RCC 7860 (cell line): ENCODE results near the gene TBC1D21.
A peak's percentile ranks its signal among the peaks of the same experiment; 100 is the strongest.

ENCODE experiments used
- DNase-seq: peaks from one replicate; pipeline ENCODE4 v3.0.0-alpha.2; 2015; ENCODE audit warnings: low spot score
- FAIRE-seq: peaks from 2 replicates; lab custom pipeline; 2012; peaks lifted over from hg19 to GRCh38; lab: Jason Lieb, UNC

Gene TBC1D21

DNA sequence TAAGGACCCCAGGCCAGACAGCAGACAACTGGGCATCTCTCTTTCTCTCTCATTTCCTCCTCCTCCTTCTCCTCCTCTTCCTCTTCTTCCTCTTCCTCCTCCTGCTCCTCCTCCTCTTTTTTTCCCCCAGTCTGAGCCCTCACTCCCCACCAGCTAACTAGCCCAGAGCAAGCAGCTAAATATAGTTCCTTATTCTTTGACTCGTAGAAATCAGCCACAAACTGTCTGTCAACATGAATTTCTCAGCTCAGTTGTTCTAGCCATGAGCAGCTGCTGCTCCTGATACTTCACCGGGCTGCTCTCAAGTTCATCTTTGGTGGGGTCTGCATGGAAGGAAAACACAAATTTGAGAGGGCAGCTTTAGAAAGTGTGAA is 33.7 kb downstream of the TBC1D21 start:
- no peak for DNase-seq
- no peak for FAIRE-seq

- DNase-seq: peak; percentile 35
- no peak for FAIRE-seq
These were observed 34.9 kb downstream of the TBC1D21 start for GRCh38 chr15:73908030-73908821.

DNA sequence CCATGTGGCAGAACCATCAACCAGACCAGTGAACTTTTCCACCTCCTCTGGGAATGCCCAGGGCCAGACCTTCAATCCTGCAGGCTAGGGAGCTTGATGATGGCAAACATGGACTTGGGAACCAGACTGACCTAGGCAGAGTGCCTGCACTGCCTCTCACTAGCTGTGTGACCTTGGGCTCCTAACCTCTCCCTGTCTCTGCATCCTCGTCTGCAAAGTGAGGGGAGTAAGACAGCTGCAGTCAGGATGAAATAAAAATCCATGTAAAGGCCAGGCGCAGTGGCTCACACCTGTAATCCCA is 35.4 kb downstream of the TBC1D21 start:
- FAIRE-seq (no peak), DNase-seq (no peak)

- FAIRE-seq (no peak), DNase-seq (no peak)
These were observed 36.3 kb downstream of the TBC1D21 start for GRCh38 chr15:73909651-73910050.

DNA sequence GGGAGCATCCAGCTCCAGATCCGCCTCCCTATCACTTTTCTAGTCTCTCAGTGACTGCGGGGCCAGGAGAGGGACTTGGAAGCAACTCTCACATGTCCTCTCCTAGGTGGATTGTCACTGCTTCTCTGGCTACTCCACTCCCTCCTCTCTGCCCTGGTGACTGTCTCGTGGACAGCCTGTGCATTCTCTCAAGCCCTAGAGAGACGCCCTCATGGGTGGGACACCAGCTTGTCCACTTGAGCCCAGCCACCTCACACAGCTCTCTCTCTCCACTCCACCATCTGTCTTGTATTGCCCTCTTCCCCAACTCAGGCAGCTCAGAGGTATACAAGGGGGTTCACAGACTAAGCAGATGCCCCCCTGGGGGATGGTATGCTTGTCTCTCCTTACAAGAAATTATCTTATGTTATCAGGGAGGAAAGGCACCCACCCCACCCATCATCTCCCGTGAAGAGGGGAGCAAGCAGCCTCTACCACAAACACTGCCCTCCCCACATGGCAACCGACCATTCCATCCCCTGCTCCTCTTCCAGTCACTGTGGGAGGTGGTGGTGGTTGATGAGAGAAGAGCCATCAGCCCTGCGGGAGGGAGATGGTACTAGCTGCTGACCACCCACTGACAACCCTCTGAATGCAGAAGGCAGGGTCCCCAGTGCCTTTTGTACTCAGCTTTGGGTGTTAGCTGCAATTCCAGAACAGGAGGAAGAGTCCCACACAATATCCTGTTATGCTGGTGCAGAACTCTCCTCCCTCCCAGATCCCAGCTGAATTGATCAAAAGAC is 37.3 kb downstream of the TBC1D21 start:
- FAIRE-seq: no peak
- DNase-seq: no peak

DNA sequence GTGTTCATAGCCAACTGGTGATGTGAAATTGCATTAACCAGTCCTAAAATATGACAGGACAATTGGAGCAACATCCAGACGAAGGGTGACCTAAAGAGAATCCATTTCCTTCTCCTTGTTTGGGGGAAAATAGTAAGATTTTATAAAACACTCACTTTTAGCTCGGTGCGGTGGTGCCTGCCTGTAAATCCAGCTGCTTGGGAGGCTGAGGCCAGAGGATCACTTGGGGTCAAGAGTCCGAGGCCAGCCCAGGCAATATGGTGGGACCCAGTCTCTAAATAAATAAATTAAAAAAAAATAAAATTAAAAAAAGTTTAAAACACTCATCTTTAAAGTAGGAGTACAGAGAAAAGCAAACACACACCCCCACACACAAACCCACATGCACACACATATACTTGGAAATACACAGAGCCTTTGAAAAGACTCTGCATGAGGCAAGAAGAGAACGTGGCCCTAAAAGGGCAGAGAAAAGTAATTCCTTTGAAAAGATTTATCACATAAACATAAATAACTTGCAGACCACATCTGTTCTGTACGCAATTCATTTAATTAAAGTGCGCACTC is 38.7 kb downstream of the TBC1D21 start:
- DNase-seq: no peak

GRCh38 chr15:73914145-73914544 is 40.8 kb downstream of the TBC1D21 start:
- FAIRE-seq: no peak

More for the DNA sequence above, 38.7 kb downstream of the TBC1D21 start:
- no peak for FAIRE-seq

DNA sequence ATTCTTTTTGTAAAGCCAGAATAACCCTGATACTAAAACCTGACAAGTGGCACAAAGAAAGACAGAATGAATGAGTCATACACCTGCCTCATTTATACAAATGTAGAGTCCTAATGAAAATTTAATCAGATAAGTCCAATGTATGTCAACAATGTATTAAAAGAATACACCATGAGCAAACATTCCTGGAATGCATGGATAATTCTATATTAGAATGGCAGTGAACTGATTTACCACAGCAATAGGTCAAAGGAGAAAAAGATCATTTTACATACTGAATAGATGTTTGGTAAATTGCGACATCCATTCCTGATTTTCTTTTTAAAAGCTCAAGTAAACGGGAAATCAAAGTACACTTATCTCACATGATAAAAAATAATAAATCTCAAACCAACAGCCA is 41.7 kb downstream of the TBC1D21 start:
- DNase-seq (no peak), FAIRE-seq (no peak)

More at GRCh38 chr15:73914145-73914544, 40.8 kb downstream of the TBC1D21 start:
- DNase-seq: no peak

- DNase-seq (no peak), FAIRE-seq (no peak)
These were observed 45.4 kb downstream of the TBC1D21 start for GRCh38 chr15:73918784-73919183.

DNA sequence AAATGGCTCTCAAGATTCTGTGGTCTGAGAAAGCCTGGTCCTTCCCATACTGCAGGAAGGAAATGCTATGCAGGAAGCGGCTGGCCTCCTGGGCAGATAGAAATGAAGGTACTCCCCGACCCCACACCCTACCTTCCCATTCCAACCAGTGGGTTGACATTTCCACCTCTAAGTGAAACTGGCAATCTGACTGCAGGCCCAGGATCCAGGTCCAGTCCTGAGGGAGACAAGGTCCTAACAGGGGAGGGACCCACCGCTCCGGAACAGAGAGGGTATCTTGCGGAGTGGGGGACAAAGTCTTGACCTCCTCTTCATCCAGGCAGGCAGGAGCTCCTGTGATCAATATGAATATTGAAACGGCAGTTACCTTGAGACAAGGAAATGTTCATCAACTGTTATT is 46.3 kb downstream of the TBC1D21 start:
- DNase-seq: no peak

DNA sequence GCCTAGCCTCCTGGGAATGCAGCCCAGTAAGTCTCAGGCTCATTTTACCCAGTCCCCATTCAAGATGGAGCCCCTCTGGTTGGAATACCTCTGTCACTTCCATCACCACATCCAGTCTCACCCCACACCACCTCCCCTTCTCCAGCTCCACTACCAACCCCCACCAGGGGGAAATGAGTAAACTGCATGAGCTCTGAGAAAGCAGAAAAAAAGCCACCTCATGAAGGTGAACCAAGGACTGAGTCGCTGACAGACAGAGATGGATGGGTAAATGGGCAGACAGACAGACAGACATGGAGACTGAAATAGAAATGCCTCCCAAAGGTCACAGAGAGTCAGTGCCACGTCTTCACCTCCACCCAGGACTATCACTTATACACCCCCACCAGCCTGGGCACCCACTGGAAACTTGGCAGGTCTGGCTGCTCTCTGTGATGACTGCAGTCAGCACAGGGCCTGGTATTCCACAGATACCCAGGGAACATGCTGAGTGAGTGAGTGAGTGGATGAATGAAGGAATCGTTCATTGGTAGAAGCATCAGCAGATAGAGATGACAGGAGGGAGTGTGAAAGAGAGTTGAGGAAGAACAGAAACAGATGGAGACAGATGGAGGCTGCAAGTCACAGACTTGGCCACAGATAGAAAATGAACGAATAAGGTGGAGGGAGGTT is 48.0 kb downstream of the TBC1D21 start:
- DNase-seq (peak; percentile 45), FAIRE-seq (no peak)

More for the DNA sequence above, 46.3 kb downstream of the TBC1D21 start:
- no peak for FAIRE-seq

- FAIRE-seq: no peak
- no peak for DNase-seq
These were observed 49.1 kb downstream of the TBC1D21 start for GRCh38 chr15:73922186-73923151.

GRCh38 chr15:73923156-73923487 is 49.8 kb downstream of the TBC1D21 start:
- DNase-seq (no peak), FAIRE-seq (no peak)

DNA sequence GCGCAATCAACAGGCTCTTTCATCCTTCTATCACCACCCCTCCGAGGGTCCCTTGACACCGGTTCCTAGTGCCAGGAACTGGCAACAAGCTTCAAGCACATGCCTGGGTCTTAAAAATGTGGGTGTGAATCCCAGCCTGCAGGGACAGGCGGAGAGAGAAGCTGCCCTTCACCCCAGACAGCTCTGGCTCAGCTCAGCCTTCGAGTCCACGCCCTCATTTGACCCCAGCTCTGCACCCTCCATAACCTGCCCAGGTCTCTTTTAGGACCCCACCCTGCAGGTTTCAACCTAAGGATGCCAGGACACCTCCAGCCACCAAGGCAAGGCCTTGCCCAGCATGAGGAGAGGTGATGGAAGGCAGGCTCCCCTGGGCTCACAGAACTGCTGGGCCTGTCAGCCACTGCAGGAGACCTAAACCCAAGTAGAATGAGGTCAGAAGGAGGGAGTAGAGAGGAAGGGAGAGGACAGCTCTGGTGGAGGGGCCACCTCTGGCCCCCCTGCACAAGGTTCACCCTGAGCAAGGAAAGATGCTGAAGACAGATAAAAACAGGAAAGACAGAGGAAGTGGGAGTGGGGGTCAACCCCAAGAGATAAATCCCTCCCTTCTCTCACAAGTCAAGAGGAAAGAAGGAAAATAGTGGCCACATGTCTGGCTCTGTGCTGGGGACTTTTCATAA is 50.3 kb downstream of the TBC1D21 start:
- no peak for DNase-seq
- FAIRE-seq: no peak

DNA sequence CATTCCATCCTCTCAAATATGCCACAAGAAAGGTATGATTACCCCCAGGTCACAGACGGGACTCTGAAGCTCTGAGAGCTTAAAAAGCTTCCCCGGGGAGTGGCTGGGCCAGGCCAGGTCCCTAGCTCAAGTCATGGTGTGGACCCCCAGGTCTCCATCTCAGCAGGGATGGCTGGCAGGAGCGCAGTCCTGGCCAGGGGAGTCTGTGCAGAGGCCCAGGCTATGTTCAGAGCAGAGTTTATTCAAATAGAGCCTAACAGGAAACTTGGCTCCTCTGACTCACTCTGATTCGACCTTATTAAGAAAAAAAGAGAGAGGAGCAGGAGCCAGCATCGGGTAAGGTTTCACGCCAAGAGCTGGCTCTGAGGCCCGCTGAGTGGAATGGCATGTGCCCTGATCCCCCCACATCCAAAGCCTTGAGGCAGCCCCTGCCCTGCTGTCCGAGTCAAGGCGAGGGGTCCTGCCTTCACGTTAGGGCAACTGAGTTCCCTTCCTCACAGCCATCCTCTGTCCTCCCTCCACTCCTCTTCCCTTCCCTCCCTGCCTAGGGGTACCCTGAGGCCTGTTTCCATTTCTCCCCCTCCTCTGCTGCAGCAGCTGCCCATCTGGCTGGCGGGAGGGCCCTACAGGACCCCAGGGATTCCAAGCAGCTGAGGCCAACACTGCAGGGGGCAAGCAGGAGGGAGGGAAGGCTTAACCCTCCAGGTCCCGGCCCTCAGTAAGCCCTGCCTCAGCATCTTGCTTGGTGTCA is 51.0 kb downstream of the TBC1D21 start:
- FAIRE-seq (no peak), DNase-seq (peak; percentile 56)

GRCh38 chr15:73925848-73926218 is 52.5 kb downstream of the TBC1D21 start:
- no peak for FAIRE-seq
- DNase-seq: no peak

- DNase-seq: peak; percentile 71
- no peak for FAIRE-seq
These were observed 53.0 kb downstream of the TBC1D21 start, which contains the start of gene LOXL1 for GRCh38 chr15:73926219-73927002. TSS of gene LOXL1 (plus strand) at chr15:73926462. CDS start at chr15:73926784, 322 bp downstream.

GRCh38 chr15:73927003-73927475 is 53.7 kb downstream of the TBC1D21 start:
- FAIRE-seq (no peak), DNase-seq (no peak)
